GM21526 (cell line): Measurements from ENCODE around the gene STX8.

ENCODE experiments used
- ATAC-seq: cut with Tn5 transposase; IDR thresholded peaks from one replicate; pipeline ENCODE4 v1.9.1; 2021; ENCODE audit warnings: moderate library complexity; ENCODE audit not compliant: unreplicated experiment, low FRiP score

STX8 gene

DNA sequence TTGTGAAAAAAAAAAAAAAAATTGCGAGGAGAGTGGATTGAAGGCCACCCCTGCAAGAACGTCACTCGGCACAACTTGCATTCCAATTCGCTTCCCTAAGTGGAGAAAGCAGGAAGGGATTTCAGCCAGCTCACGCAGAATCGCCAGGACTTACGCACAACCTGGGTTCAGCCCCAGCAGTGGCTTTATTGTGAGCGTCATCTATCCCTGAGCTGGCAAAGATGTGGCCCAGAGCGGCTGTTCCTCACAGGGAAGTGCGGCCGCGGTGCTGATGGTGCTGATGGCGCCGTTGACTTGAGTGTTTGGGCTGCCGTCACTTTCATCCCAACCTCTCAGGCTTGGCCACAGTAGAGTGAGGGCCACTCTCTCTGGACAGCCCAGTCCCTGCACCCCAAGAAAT is 356.7 kb downstream of the STX8 start:
- ATAC-seq = no peak

DNA sequence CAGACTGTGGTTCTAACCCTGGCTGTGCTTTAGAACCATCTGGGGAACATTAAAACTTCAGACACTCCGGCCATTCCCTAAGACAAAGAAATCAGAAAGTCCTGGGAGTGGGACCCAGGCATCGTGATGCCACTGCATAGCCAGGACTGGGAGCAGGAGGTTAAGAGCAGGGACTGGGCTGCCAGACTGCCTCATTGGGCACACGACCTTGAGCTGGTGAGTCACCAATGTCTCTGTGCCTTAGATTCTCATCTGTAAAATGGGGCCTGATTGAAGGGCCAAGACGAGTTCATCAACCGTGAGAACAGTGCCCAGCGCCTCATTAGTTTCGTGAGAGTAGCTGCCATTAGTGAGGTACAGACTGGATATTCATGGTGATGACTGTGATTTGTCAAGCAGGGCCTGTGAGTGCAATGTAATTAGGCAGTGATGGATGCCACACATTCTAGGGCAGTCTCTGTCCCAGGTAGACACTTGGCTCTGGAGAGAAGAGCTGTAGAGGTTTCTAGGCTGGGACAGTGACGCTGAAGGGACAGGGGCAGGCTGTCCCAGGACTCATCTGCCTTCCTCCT is 357.5 kb downstream of the STX8 start:
- no peak for ATAC-seq

DNA sequence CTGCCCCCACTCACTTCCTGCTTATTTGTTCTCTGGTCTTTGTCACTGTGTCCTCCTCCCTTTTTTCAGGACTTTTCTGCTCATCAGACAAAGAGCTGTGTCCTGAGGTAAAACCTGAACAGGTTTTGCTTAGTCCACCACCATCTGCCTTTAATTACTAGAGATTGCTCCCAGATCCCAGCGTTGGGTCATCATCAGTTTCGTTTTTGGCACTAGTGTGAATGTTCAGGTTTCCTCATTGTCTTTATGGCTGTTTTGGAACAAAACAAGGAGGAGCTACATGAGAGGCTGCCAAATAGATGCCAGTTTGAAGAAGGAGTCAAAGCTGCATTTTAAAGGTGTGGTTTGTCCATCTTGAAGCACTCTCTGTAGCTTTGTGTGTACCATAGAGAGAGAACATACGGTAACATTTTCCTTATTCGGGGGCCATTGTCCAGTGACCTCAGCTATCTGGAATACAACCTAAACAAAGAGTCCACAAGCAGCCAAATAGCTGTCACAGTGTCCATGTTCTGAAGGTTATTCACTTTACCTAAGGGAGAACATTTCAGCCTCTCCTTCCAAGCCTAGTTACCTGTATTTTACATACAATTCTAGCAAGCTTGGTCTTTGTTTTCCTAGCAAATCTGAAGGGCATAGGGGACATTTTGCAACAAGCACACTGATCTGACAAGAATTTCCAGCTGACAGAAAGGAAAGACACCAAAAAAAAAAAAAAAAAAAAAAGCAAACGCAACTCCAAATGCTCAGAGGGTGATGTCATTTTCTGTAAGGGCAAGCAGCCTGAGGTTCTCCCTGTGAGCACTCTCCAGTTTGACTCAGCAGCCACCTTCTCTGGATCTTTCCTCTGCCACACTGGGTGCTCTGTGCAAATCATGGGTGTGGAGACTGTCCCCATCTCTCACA is 358.2 kb downstream of the STX8 start:
- no peak for ATAC-seq

DNA sequence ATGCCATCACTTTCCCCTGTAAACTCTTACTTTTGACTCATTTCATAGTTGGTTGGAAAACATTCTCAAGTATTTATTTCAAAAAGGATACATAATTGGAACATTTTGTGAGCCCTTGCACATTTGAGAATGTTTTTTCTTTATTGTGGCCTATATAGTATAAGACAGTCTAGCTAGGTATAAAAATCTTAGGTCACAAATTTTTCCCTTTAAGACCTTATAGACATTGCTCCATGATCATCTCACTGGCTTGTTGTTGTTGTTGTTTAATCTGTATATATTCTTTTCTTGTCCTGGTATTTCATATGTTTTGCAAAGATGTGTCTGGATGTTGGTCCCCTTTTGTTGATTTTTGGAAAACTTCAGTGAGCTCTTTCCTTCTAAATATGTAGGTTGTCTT is 360.2 kb downstream of the STX8 start:
- no peak for ATAC-seq

DNA sequence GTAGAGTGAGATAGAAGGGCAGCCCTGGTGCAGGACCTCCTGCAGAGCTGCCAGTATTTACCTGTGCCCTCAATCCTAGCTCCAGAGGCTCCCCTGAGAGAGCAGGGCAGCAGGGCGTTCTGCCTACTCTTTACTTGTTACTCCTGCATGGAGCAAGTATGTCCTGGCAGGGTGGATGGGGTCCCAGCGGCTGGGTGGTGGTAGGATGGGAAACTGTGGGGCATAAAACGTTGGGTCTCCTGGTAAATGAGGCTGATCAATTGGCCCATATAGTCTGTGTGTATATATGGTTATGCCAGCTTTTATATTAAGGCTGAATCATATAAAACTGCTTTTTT is 362.3 kb downstream of the STX8 start:
- no peak for ATAC-seq

DNA sequence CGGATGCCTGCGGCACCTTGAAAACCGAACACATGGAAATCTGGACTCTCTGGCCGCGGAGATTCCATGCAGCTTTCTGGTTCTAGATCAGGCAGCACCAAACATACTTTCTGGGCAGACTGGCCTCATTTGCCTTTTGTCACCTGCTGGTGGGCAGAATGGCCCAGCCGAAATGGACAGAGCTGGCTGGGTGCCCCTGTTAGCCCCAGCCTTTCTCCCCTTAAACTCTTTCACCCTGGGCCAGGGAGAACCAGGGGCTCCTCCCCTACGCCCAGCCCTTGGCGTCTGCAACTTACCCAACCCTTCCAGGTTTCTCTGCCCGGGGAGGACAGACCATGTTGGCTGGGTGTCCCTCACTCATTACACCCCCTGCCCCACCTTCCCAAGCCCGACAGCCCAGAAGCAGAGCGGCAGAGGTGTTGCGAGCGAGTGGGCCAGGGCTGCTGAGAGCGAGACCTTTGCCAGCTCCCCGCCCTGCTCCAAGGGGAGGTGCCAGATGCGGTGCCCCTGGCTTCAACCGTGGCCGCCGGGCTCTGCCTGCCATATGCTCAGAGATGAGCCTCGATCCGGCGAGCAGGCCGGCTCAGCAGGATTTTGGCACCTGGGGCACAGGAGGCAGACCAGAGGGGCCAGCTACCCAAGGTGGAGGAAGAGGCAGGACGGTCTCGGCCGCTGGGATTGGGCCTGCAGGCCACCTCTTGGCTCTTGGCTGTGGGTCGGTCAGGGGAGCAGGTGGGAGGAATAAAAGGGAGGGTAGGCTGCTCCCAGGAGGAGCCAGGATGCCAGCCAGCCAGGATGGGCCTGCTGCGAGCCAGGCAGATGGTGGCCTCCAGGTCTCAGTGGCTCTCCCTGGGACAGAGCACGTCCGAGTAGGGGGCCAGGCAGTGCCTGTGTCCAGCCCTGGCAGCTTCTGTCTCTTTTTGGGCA is 363.0 kb downstream of the STX8 start:
- ATAC-seq = no peak

DNA sequence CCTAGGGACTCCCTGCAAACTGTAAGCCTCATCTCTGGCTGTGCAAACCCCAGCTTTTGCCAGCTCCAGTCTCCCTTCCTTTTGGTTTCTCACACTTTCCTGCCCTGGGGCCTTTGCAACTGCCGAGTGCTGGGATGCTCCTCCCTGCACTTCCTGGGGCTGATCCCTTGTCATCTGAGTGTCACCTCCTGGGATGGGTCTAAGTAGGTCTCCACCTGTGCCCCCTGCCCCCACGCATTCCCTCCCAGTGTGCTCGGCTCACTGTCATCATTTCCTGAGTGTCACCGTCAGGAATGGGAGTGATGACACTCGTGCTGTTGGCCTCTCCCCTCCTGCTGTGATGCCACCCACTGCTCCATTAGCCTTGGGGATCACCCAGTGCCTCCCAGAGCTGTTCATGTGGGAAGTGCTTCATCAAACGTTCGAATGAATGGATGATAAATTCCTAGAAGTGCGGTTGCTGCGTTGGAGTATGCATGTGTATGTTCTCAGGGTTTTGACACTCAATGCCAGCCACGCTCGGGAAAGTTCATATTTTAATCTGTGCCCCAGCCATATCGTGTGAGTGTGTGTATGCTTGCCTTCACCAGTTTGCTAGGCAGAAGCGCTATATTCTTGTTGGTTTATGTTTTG is 364.4 kb downstream of the STX8 start:
- no peak for ATAC-seq

DNA sequence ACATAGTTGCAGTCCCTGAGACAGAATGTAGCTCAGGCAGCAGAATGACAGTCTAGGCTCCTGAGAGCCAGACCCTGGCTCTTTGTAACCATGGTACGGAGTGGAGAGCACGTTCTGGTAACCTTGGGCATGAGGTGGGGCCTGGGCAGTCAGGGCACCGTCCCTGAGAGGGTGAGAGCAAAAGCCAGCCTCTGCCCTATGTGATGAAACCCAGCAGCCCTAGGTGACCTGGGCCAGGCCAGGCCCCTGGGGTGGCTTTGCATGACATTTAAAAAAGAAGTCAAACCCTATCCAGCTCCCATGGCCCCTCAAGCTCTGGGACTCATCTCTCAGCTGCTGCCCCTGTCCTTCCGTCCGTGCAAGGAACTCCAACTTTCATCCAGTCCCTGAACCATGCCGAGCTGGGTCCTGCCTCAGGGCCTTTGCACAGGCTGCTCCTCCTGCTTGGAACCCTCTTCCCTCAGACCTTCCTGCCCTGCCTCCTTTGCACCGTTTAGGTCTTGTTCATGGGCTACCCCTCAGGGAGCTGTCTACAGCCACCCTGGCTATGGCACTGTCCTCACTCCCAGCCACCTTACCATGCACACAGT is 365.7 kb downstream of the STX8 start:
- ATAC-seq = no peak

DNA sequence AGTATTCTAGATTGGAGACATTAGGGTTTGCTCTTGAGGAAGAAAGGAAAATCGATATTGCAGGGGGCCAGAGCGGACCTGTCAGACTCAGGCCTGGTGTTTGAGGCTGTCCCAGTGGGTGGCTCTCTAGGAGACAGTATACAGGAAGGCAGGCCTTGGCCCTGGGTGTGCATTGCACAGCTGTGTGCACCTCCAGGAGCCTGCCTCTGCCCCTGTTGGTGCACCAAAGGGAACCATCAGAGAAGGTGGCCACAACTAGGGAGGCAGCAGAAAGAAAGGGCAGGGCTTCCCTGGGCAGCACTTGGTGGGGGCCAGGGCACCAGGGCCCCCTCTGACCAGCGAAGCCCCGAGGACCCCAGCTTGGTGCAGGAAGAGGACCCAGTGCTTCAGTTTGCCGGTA is 366.3 kb downstream of the STX8 start:
- no peak for ATAC-seq

DNA sequence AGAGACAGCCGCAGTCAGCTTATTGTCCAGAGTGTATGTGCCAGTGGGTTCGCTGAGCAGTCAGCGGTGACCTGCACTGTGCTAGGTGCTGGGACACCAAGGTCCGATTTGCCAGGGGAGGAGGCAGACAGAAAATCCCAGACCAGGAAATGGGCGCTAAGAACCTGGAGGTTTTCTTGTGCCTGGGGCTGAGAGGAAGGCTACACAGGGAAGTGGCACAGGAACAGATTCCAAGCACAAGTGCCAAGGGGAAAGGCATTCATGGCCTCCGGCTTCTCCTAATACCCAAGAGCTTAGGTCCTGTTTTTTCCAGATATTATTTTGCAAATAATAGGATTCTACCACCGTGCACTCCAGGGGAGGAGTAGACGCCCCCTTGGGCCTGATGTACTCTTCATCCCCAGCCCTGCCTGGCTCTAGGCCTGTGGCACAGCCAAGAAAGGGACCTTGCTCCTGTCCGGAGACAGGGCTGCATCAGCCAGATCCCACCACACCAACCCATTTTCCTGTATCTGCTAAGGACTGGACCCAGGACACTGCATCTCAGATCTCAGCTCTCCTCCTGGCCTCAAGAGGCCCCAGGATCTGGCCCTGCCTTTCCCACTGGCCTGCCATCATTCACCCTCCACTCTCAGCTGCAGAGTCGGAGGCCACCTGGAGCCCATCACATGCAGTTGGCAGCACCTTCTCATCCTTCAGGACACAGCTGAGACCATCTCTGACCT is 367.1 kb downstream of the STX8 start:
- no peak for ATAC-seq

DNA sequence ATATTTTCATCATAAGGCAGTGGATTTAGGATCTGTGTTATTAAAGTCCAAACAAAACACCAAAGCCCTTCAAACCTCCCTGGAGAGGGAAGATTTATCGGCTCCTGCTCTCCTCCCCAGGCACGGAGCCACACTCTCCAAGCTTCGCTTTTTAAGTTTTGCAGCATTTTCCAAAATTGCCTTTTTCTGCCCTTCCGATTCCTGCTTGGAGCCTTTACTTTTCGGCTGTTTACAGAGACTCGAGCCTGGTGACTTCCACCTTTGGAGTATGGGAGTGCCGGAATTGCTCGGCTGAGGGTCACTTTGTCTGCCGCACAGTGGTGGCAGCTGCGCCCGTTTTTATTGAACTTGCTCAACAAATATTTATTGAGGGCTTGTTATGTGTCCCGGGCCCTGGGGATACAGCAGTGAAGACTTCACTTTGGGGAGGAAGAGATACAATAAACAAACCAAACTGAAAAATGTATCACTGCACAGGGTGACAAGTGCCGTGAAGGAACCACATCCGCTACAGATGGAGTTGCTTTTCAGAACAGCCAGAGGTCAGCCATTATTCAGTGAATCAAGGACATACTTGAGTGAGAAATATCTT is 368.8 kb downstream of the STX8 start:
- no peak for ATAC-seq

DNA sequence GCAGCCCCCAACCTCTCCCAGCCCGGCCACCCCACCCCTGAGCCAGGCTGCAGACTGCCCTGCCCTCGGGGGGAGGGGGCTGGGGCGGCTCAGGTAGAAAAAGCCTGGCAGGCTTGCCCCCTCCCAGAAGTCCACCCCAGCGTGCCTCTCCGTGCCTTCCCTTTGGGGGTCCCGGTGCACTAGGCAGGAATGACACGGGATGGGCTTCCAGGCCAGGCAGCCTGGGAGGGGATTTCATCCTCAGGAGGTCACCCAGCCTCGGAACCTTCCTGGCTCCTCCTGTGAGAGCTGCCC is 369.3 kb downstream of the STX8 start:
- no peak for ATAC-seq

DNA sequence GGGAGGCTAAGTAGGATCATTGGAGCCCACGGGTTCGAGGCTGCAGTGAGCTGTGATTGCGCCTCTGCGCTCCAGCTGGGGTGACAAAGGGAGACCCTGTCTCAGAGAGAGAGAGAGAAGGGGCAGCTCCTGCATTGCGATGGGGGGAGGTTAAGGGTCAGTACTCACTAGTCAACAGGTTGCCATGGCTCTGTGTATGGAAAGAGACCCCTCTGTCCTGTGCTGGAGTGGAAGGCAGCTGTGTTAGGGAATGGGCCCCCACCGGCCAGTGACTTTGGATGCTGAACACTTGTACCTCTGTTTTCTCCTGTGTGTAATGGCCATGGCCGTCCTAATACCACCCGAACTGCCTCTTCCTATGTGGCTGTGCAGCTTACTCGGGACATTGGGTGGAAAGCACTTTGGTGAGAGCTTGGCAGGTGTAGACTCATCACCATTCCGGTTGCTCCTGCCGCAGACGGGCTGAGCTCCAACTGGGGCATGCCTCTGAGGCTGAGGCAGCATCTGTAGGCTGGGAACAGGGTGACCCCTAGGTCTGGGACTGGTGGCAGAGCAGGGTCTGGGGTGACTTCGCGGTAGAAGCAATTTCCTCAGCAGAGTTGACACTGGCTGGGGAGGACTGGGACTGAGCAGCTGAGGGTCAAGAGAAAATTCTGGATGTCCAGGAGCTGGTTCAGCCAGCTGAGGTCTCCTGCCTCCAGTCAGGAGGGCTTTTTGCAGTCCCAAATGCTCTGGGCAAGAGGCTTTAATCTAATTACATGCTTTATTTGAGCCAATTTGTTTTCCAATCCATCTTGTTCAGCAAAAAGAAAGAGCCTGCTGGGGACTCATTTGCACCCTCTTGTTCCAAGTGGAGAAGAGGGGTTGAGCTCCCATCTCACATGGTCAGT is 369.9 kb downstream of the STX8 start:
- ATAC-seq = no peak

DNA sequence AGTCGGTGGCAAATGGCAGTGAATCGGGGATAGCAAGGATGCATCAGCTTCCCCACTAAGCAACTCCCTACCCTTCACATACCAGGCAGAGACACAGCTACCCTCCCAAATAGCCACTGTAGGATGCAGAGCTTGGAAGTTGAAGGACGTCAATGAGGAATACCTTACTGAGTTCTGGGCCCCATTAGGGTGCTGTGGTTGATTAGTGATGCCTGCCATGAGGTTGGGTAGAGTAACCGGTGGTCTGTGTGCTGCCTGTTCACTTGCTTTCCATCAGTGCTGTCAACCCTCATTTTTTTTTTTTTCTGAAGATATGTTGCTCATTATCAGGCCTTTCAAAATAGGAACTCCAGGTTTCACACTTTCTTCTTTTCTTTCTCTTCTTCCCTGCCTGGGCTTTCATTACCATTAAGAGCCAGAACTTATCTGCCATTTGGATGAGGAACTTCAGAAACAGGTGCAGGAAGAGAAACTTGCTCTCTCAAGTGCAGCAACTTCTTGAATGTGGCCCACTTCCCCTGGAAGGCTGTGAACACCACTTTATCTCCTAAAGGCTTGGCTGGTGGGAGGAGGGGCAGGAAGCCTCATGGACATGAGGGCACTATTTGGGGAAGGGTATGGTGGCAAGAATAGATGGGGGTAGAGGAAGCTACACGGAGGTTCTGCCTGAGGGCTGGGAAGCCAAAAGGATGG is 370.8 kb downstream of the STX8 start:
- ATAC-seq = no peak

DNA sequence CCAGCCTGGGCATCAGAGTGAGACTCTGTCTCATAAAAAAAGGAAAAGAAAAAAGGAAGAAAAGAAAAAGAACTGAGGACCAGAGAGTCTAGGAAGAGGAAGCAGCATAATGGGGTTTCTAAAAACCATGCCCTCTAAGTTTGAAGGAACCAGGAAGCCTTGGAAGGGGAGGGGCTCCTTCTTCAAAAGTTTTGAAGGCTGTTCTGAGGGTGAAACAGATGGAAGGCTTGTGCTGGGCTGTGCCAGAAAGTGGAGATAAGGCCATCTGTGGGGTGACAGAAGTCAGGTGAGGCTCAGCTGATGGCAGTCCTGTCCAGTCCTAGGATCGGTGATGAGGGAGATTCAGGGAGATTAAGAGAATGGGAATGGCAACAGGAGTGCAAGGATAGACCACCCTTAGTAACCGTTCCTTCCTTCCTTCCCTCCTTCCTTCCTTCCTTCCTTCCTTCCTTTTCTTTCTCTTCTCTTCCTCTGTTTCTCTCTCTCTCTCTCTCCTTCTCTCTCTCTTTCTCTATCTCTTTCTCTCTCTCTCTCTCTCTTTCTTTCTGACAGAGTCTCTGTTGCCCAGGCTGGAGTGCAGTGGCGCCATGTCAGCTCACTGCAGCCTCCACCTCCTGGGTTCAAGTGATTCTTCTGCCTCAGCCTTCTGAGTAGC is 371.7 kb downstream of the STX8 start:
- ATAC-seq = no peak

DNA sequence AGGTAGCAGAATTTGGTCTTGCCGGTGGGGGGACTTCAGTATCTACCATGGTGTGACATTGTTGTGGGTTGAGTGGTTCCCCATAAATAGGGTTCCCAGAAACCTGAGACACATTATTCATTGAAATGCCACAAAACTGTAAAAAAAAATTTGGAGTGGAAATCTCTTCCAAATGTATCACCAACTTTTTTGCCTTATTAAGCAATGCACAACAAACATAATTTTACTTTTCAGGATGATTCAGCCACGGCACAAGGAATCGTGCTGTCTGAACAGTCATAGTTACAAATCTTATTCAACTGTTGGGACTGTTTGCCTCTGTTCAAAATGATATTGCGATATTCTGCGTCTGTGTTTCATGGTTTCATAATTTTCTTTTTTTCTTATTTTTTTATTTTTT is 373.1 kb downstream of the STX8 start:
- ATAC-seq = no peak

DNA sequence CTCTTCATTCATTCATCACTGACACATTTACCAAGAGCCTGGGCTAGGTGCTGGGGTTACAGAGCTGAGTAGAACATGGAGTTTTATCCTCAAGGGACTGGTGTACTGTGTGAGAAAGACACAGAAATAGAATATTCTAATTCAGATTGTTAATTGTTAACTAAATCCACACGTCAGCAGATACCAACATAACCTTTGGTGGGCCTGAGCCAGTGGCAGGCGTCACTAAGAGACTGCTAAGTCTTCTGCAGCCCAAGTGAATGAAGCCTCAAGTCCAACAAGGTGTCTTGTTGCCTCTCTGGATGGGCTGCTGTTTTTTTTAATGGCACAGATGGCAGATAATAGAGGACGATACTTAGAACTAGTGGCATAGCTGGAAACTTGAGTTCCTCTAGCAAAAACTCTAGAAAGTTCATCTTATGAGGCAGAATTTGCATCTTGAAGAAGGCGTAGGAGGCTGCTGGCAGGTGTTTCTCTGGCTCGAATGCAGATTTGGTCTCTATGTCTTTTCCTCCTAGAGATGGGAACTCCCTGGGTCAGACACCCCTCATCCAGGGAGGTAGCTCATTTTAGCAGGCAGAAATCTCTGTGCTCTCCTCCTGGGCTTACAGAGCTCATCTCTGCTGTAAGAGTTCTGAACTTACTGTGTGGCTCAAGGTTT is 374.8 kb downstream of the STX8 start:
- peak; percentile 65 for ATAC-seq
